SK-N-SH (cell line): ENCODE data around the gene SYTL5. TPM values are rescaled to one million over a fixed set of nuclear protein-coding genes. Genes with fewer than 3 reads are reported as not detected.

ENCODE experiments used
- CTCF ChIA-PET: fragments of 300-600, 350-600 bp; formaldehyde crosslinking; extraction: SDS; loops from one replicate; lab custom pipeline; 2021; lab: Yijun Ruan, JAX
- POLR2A ChIA-PET: fragments of 350-600 bp; sonication (Branson Sonifier 250); formaldehyde crosslinking; extraction: SDS; loops from one replicate; lab custom pipeline; 2020; ENCODE audit warnings: antibody characterized with exemption, inconsistent platforms; lab: Yijun Ruan, JAX
- DNase-seq: peaks from one replicate; pipeline ENCODE4 v3.0.0; 2012
- H2AFZ ChIP-seq: fragments of 200-600 bp; sonication (generic); 2 replicates; pipeline ENCODE4 v1.8.1; 2016; ENCODE audit warnings: antibody characterized with exemption, mild to moderate bottlenecking, low read depth
- H3F3A ChIP-seq: fragments of 200-600 bp; sonication (generic); replicated peaks from 2 replicates; pipeline ENCODE3; 2016; ENCODE audit warnings: antibody characterized with exemption, mild to moderate bottlenecking; ENCODE audit not compliant: insufficient read depth
- H3K27ac ChIP-seq, 2 experiments: fragments of 200-500 bp in 1 of 2; fragments of 200-600 bp in 1 of 2; sonication (Bioruptor generic) in 1 of 2; sonication (generic), shearing (Covaris generic) in 1 of 2; 2 replicates each; pipeline versions ENCODE4 v1.5.1 to v1.6.1; 2014 to 2016; ENCODE audit warnings: low read depth in 2 of 2, inconsistent platforms in 1 of 2, low read length in 1 of 2, mild to moderate bottlenecking in 1 of 2, mixed read lengths in 1 of 2
- H3K27me3 ChIP-seq: fragments of 200-600 bp; sonication (generic), shearing (Covaris generic); 2 replicates; pipeline ENCODE4 v1.6.1; 2016; ENCODE audit warnings: mixed run types; ENCODE audit not compliant: insufficient read depth
- H3K36me3 ChIP-seq, 2 experiments: fragments of 200-500 bp in 1 of 2; fragments of 200-600 bp in 1 of 2; sonication (Bioruptor generic) in 1 of 2; sonication (generic) in 1 of 2; replicated peaks in 1 of 2; 2 replicates each; pipeline versions ENCODE3 to v1.5.1; 2014 to 2016; ENCODE audit warnings: low read length in 1 of 2, mild to moderate bottlenecking in 1 of 2; ENCODE audit not compliant: insufficient read depth in 2 of 2, control insufficient read depth in 1 of 2
- H3K4me1 ChIP-seq, 2 experiments: fragments of 200-500 bp in 1 of 2; fragments of 200-600 bp in 1 of 2; sonication (Bioruptor generic) in 1 of 2; sonication (generic), shearing (Covaris generic) in 1 of 2; 2 replicates each; pipeline versions ENCODE4 v1.5.1 to v1.6.1; 2014 to 2016; ENCODE audit warnings: low read depth in 1 of 2, low read length in 1 of 2, mixed run types in 1 of 2; ENCODE audit not compliant: insufficient read depth in 2 of 2, control insufficient read depth in 1 of 2
- H3K4me2 ChIP-seq: fragments of 200-600 bp; sonication (generic), shearing (Covaris generic); 2 replicates; pipeline ENCODE4 v1.6.1; 2017; ENCODE audit warnings: mixed run types
- H3K4me3 ChIP-seq, 2 experiments: fragments of 200-500 bp in 1 of 2; fragments of 200-600 bp in 1 of 2; sonication (Bioruptor generic) in 1 of 2; sonication (generic), shearing (Covaris generic) in 1 of 2; 2 replicates each; pipeline versions ENCODE4 v1.5.1 to v1.8.1; 2014 to 2016; ENCODE audit warnings: low read depth in 2 of 2, inconsistent platforms in 1 of 2, low read length in 1 of 2, mild to moderate bottlenecking in 1 of 2, mixed read lengths in 1 of 2, moderate library complexity in 1 of 2
- H3K79me2 ChIP-seq: fragments of 200-600 bp; sonication (generic); 2 replicates; pipeline ENCODE4 v1.8.1; 2017; ENCODE audit warnings: mild to moderate bottlenecking; ENCODE audit not compliant: insufficient read depth
- H3K9ac ChIP-seq: fragments of 200-600 bp; sonication (generic); 2 replicates; pipeline ENCODE4 v1.6.1; 2017; ENCODE audit warnings: mixed run types
- H3K9me2 ChIP-seq: fragments of 200-600 bp; sonication (generic); 2 replicates; pipeline ENCODE4 v1.6.1; 2017; ENCODE audit warnings: mixed run types
- H3K9me3 ChIP-seq: fragments of 200-600 bp; sonication (generic); 2 replicates; pipeline ENCODE4 v1.6.1; 2017; ENCODE audit warnings: mixed run types, mild to moderate bottlenecking, moderate library complexity
- H4K20me1 ChIP-seq: fragments of 200-600 bp; sonication (generic); 2 replicates; pipeline ENCODE4 v1.6.1; 2017; ENCODE audit warnings: mild to moderate bottlenecking, mixed run types; ENCODE audit not compliant: insufficient read depth
- CHD2 ChIP-seq: fragments of 150-350 bp; IDR thresholded peaks from 2 replicates; pipeline ENCODE4 v1.6.1; 2018; ENCODE audit warnings: low read length; ENCODE audit not compliant: partially characterized antibody
- GABPA ChIP-seq: IDR thresholded peaks from 2 replicates; pipeline ENCODE4 v1.4.0; 2012; ENCODE audit warnings: low read depth, mild to moderate bottlenecking
- GATA2 ChIP-seq: sonication (generic); formaldehyde crosslinking; IDR thresholded peaks from 2 replicates; pipeline ENCODE4 v1.5.0; 2020; ENCODE audit warnings: mild to moderate bottlenecking, missing genetic modification reagents
- JUND ChIP-seq: IDR thresholded peaks from 2 replicates; pipeline ENCODE4 v1.4.0; 2012
- MEF2A ChIP-seq: IDR thresholded peaks from 2 replicates; pipeline ENCODE4 v1.4.0; 2012; ENCODE audit warnings: low read depth, borderline replicate concordance
- NRF1 ChIP-seq: IDR thresholded peaks from 2 replicates; pipeline ENCODE4 v1.6.1; 2012; ENCODE audit warnings: low read depth, mild to moderate bottlenecking, low read length
- POLR2AphosphoS5 ChIP-seq: IDR thresholded peaks from 2 replicates; pipeline ENCODE4 v1.6.1; 2012; ENCODE audit warnings: low read depth, low read length
- RAD21 ChIP-seq: IDR thresholded peaks from 2 replicates; pipeline ENCODE4 v1.6.1; 2012; ENCODE audit warnings: mild to moderate bottlenecking, low read length
- RFX5 ChIP-seq: IDR thresholded peaks from 2 replicates; pipeline ENCODE4 v1.6.1; 2012; ENCODE audit warnings: mild to moderate bottlenecking, improper control_type of control experiment, low read length
- RXRA ChIP-seq: IDR thresholded peaks from 2 replicates; pipeline ENCODE4 v1.4.0; 2012; ENCODE audit warnings: low read depth, mild to moderate bottlenecking, borderline replicate concordance
- TAF1 ChIP-seq: IDR thresholded peaks from 2 replicates; pipeline ENCODE4 v1.6.1; 2012; ENCODE audit warnings: low read depth, mild to moderate bottlenecking, low read length, moderate library complexity, borderline replicate concordance
- TEAD4 ChIP-seq: IDR thresholded peaks from 2 replicates; pipeline ENCODE4 v1.4.0; 2012; ENCODE audit warnings: mild to moderate bottlenecking, borderline replicate concordance; ENCODE audit not compliant: insufficient read depth
- YY1 ChIP-seq: IDR thresholded peaks from 2 replicates; pipeline ENCODE4 v1.4.0; 2012; ENCODE audit warnings: low read depth, mild to moderate bottlenecking
- WGBS: methylation state at CpG from one replicate; pipeline ENCODE4 v1.1.6; 2017; ENCODE audit warnings: low lambda C conversion rate; 5-methylcytosine and 5-hydroxymethylcytosine counted together
- polyA plus RNA-seq, 3 experiments: library from polyadenylated mRNA; depleted of rRNA; stranded (reverse); fragments of >200 nt; gene quantifications; 2 replicates each; pipeline ENCODE4 v1.2.3, GENCODE V29; 2012
- TF ChIP-seq, protein P1 (sequence below): IDR thresholded peaks from 2 replicates; pipeline ENCODE4 v1.6.1; 2012; ENCODE audit warnings: mild to moderate bottlenecking, low read depth, low read length, moderate library complexity
- TF ChIP-seq, protein P2 (sequence below): fragments of 150-350 bp; IDR thresholded peaks from 2 replicates; pipeline ENCODE4 v1.6.1; 2016; ENCODE audit warnings: mild to moderate bottlenecking, low read depth, low read length

The SYTL5 gene
- polyA plus RNA-seq, 1 of the 3 experiments (the other 2 are of a cell fraction): 0.74 TPM

GRCh38 chrX:38028300-38028699 is 21.9 kb downstream of the SYTL5 start (continued):
- TF ChIP-seq, protein P1, sequence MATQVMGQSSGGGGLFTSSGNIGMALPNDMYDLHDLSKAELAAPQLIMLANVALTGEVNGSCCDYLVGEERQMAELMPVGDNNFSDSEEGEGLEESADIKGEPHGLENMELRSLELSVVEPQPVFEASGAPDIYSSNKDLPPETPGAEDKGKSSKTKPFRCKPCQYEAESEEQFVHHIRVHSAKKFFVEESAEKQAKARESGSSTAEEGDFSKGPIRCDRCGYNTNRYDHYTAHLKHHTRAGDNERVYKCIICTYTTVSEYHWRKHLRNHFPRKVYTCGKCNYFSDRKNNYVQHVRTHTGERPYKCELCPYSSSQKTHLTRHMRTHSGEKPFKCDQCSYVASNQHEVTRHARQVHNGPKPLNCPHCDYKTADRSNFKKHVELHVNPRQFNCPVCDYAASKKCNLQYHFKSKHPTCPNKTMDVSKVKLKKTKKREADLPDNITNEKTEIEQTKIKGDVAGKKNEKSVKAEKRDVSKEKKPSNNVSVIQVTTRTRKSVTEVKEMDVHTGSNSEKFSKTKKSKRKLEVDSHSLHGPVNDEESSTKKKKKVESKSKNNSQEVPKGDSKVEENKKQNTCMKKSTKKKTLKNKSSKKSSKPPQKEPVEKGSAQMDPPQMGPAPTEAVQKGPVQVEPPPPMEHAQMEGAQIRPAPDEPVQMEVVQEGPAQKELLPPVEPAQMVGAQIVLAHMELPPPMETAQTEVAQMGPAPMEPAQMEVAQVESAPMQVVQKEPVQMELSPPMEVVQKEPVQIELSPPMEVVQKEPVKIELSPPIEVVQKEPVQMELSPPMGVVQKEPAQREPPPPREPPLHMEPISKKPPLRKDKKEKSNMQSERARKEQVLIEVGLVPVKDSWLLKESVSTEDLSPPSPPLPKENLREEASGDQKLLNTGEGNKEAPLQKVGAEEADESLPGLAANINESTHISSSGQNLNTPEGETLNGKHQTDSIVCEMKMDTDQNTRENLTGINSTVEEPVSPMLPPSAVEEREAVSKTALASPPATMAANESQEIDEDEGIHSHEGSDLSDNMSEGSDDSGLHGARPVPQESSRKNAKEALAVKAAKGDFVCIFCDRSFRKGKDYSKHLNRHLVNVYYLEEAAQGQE: no peak

DNA sequence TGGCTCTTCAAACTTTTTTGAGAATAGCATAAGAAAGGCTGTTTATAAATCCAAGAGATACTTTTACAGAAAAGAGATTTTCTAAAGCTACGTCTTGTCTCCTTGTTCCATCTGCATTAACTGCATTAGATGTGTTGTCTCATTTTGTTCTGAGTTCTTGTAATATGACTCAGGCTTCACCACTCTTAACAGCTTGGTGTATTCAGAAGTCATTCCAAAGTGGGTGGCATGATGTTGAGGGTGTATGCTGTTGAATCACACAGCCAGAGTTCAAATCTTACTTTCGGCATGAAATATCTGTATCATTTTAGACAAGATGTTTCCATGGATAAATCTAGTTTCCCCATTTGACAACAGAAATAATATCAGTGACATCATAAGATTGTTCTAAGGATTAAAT is 30.1 kb downstream of the SYTL5 start:
- Histone ChIP-seq H3K4me1 (no peaks in the 10 kb centered on the region), H3K9me2 (no peaks in the 10 kb centered on the region), H3K9ac (no peak overlapping the region), H3F3A (no peaks in the 10 kb centered on the region), H4K20me1 (no peaks in the 10 kb centered on the region), H3K79me2 (no peaks in the 10 kb centered on the region), H2AFZ (no peak overlapping the region), H3K27ac (no peak overlapping the region), H3K9me3 (no peaks in the 10 kb centered on the region), H3K27me3 (no peaks in the 10 kb centered on the region; the same call in 1 of the 2 replicates), H3K4me3 (no peak overlapping the region), H3K36me3 (no peaks in the 10 kb centered on the region), H3K4me2 (no peak overlapping the region)
- TF ChIP-seq JUND: no peak
- no peak for TF ChIP-seq YY1
- TF ChIP-seq GATA2 (CRISPR knock-in tag): no peak
- no peak for TF ChIP-seq RFX5
- TF ChIP-seq NRF1: no peak
- TF ChIP-seq, protein P1: no peak
- no peak for TF ChIP-seq GABPA
- TF ChIP-seq RAD21: no peak
- no peak for TF ChIP-seq RXRA
- TF ChIP-seq CHD2: no peak
- TF ChIP-seq, protein P2, sequence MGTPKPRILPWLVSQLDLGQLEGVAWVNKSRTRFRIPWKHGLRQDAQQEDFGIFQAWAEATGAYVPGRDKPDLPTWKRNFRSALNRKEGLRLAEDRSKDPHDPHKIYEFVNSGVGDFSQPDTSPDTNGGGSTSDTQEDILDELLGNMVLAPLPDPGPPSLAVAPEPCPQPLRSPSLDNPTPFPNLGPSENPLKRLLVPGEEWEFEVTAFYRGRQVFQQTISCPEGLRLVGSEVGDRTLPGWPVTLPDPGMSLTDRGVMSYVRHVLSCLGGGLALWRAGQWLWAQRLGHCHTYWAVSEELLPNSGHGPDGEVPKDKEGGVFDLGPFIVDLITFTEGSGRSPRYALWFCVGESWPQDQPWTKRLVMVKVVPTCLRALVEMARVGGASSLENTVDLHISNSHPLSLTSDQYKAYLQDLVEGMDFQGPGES: no peak
- no peak for TF ChIP-seq TAF1
- no peak for TF ChIP-seq TEAD4
- TF ChIP-seq MEF2A: no peak
- no peak for TF ChIP-seq POLR2AphosphoS5
- ChIA-PET POLR2A (no interaction called here), CTCF (no interaction called here)
- WGBS: 9% methylated on average over 2 of the region's 2 CpGs
- DNase-seq: no peak
